ENCODE measurements around the gene EPB41L3.

EPB41L3 gene

GRCh38 chr18:5524660-5525059, 19.1 kb downstream of the EPB41L3 start:
- Histone ChIP-seq H3K27me3 (ENCODE audit: low read depth, low read length) (no peaks in the 10 kb centered on the region), H4K20me1 (ENCODE audit: insufficient read depth, low read length) (no peaks in the 10 kb centered on the region), H2AFZ (ENCODE audit: low read depth, low read length) (no peak overlapping the region), H3K79me2 (ENCODE audit: low read length) (no peaks in the 10 kb centered on the region), H3K4me3 (ENCODE audit: low read length) (no peak overlapping the region), H3K9me3 (ENCODE audit: insufficient read depth, low read length) (no peaks in the 10 kb centered on the region), H3K36me3 (replicated peaks; ENCODE audit: low read depth, low read length) (no peaks in the 10 kb centered on the region), H3K9ac (ENCODE audit: low read length) (no peak overlapping the region), H3K4me1 (ENCODE audit: low read length) (no peaks in the 10 kb centered on the region), H3K4me2 (ENCODE audit: low read length) (no peak overlapping the region), H3K27ac (ENCODE audit: low read length) (no peak overlapping the region)
- no peak for TF ChIP-seq EZH2phosphoT487 (IDR thresholded peaks at IDR 0.05; ENCODE audit: low read depth)
- TF ChIP-seq, protein P1, sequence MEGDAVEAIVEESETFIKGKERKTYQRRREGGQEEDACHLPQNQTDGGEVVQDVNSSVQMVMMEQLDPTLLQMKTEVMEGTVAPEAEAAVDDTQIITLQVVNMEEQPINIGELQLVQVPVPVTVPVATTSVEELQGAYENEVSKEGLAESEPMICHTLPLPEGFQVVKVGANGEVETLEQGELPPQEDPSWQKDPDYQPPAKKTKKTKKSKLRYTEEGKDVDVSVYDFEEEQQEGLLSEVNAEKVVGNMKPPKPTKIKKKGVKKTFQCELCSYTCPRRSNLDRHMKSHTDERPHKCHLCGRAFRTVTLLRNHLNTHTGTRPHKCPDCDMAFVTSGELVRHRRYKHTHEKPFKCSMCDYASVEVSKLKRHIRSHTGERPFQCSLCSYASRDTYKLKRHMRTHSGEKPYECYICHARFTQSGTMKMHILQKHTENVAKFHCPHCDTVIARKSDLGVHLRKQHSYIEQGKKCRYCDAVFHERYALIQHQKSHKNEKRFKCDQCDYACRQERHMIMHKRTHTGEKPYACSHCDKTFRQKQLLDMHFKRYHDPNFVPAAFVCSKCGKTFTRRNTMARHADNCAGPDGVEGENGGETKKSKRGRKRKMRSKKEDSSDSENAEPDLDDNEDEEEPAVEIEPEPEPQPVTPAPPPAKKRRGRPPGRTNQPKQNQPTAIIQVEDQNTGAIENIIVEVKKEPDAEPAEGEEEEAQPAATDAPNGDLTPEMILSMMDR (IDR thresholded peaks at IDR 0.05; ENCODE audit: low read depth, low read length) = no peak

GRCh38 chr18:5521000-5521399, 22.8 kb downstream of the EPB41L3 start:
- Histone ChIP-seq H3K36me3 (replicated peaks; ENCODE audit: low read depth, low read length) (no peaks in the 10 kb centered on the region), H3K4me2 (ENCODE audit: low read length) (no peak overlapping the region), H3K4me1 (ENCODE audit: low read length) (no peaks in the 10 kb centered on the region), H3K27me3 (ENCODE audit: low read depth, low read length) (no peaks in the 10 kb centered on the region), H2AFZ (ENCODE audit: low read depth, low read length) (no peak overlapping the region), H4K20me1 (ENCODE audit: insufficient read depth, low read length) (no peaks in the 10 kb centered on the region), H3K27ac (ENCODE audit: low read length) (no peak overlapping the region), H3K79me2 (ENCODE audit: low read length) (no peaks in the 10 kb centered on the region), H3K4me3 (ENCODE audit: low read length) (no peak overlapping the region), H3K9ac (ENCODE audit: low read length) (no peak overlapping the region), H3K9me3 (ENCODE audit: insufficient read depth, low read length) (no peaks in the 10 kb centered on the region)
- TF ChIP-seq EZH2phosphoT487 (IDR thresholded peaks at IDR 0.05; ENCODE audit: low read depth) = no peak
- TF ChIP-seq, protein P1 (IDR thresholded peaks at IDR 0.05; ENCODE audit: low read depth, low read length) = no peak

GRCh38 chr18:5520464-5520863, 23.3 kb downstream of the EPB41L3 start:
- H3K9me3 ChIP-seq (ENCODE audit: insufficient read depth, low read length) = no peaks in the 10 kb centered on the region
- TF ChIP-seq, protein P1 (IDR thresholded peaks at IDR 0.05; ENCODE audit: low read depth, low read length) = no peak
- TF ChIP-seq EZH2phosphoT487 (IDR thresholded peaks at IDR 0.05; ENCODE audit: low read depth) = no peak
- H2AFZ ChIP-seq (ENCODE audit: low read depth, low read length) = no peak overlapping the region
- H4K20me1 ChIP-seq (ENCODE audit: insufficient read depth, low read length) = no peaks in the 10 kb centered on the region
- no peaks in the 10 kb centered on the region for H3K36me3 ChIP-seq (replicated peaks; ENCODE audit: low read depth, low read length)
- no peaks in the 10 kb centered on the region for H3K27me3 ChIP-seq (ENCODE audit: low read depth, low read length)
- H3K4me1 ChIP-seq (ENCODE audit: low read length) = peaks cover 4% of the 10 kb centered on the region
- no peak overlapping the region for H3K9ac ChIP-seq (ENCODE audit: low read length)
- no peak overlapping the region for H3K4me3 ChIP-seq (ENCODE audit: low read length)
- no peaks in the 10 kb centered on the region for H3K79me2 ChIP-seq (ENCODE audit: low read length)
- no peak overlapping the region for H3K4me2 ChIP-seq (ENCODE audit: low read length)
- H3K27ac ChIP-seq (ENCODE audit: low read length) = no peak overlapping the region

DNA sequence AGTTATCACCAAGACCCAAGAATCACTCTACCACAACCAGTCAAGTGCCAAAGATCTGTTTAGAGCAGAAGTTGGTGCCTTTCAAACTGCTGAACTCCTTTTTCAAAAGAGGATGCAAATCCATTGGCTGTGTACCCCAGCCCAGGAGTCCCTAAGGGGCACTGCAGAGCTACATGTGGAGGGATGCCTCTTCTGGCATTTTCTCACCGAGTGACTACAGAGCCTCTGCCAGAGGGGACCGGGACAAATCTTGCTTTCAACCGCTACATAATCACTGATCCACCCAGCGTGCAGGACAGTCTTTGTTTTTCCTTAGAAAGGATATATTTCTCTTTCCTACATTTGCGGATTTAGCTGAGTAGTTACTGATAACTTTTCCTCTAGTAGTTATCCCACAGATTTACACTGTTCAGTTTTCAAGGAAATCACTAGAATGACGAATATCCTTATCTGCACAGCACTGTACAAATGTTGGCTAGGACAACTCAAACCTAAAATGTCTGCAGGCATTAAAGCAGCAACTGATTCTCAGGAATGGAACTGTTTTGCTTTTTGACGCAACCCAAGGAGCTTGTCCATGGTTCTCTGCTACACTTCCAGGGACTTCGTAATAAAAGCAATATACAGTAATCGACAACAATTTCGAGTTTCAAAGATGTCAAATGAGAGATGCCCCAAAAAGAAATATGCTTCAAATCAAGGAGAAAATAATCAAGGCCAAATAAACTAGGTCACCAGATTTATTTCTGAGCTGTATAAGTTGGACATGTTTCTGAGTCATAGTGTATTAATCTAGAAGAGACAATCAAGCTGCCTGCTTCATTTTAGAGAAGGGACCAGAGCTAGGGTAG, 24.1 kb downstream of the EPB41L3 start:
- no peak overlapping the region for H3K9ac ChIP-seq (ENCODE audit: low read length)
- no peaks in the 10 kb centered on the region for H3K79me2 ChIP-seq (ENCODE audit: low read length)
- no peak overlapping the region for H3K27ac ChIP-seq (ENCODE audit: low read length)
- H3K4me2 ChIP-seq (ENCODE audit: low read length) = no peak overlapping the region
- H2AFZ ChIP-seq (ENCODE audit: low read depth, low read length) = no peak overlapping the region
- TF ChIP-seq EZH2phosphoT487 (IDR thresholded peaks at IDR 0.05; ENCODE audit: low read depth) = no peak
- no peaks in the 10 kb centered on the region for H3K9me3 ChIP-seq (ENCODE audit: insufficient read depth, low read length)
- H3K4me3 ChIP-seq (ENCODE audit: low read length) = no peak overlapping the region
- H3K4me1 ChIP-seq (ENCODE audit: low read length) = peaks cover 8% of the 10 kb centered on the region
- H3K27me3 ChIP-seq (ENCODE audit: low read depth, low read length) = no peaks in the 10 kb centered on the region
- no peaks in the 10 kb centered on the region for H3K36me3 ChIP-seq (replicated peaks; ENCODE audit: low read depth, low read length)
- H4K20me1 ChIP-seq (ENCODE audit: insufficient read depth, low read length) = no peaks in the 10 kb centered on the region

Measured in OCI-LY3 (cell line).